DOHH2 (cell line): ENCODE measurements around the gene PPM1G.

Experiments used
- EZH2phosphoT487 ChIP-seq: fragments of 200-600 bp; sonication (generic); IDR thresholded peaks from 2 replicates; pipeline ENCODE4 v1.6.1; 2017; ENCODE audit warnings: borderline replicate concordance, mild to moderate bottlenecking, antibody characterized with exemption, low read length, moderate library complexity, mixed read lengths
- TF ChIP-seq, protein P1 (sequence below): fragments of 200-600 bp; sonication (generic); IDR thresholded peaks from one replicate; pipeline ENCODE4 v1.5.1; 2014; ENCODE audit warnings: antibody characterized with exemption, mild to moderate bottlenecking, low read depth, low read length; ENCODE audit not compliant: poor library complexity, severe bottlenecking

- TF ChIP-seq, protein P1, sequence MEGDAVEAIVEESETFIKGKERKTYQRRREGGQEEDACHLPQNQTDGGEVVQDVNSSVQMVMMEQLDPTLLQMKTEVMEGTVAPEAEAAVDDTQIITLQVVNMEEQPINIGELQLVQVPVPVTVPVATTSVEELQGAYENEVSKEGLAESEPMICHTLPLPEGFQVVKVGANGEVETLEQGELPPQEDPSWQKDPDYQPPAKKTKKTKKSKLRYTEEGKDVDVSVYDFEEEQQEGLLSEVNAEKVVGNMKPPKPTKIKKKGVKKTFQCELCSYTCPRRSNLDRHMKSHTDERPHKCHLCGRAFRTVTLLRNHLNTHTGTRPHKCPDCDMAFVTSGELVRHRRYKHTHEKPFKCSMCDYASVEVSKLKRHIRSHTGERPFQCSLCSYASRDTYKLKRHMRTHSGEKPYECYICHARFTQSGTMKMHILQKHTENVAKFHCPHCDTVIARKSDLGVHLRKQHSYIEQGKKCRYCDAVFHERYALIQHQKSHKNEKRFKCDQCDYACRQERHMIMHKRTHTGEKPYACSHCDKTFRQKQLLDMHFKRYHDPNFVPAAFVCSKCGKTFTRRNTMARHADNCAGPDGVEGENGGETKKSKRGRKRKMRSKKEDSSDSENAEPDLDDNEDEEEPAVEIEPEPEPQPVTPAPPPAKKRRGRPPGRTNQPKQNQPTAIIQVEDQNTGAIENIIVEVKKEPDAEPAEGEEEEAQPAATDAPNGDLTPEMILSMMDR = no peak
- no peak for TF ChIP-seq EZH2phosphoT487
These were observed 29.4 kb downstream of the PPM1G start for GRCh38 chr2:27379836-27380625.
